HK-2 (cell line): ENCODE results near the gene AP5B1.

Experiments used
- DNase-seq: peaks from one replicate; pipeline ENCODE4 v3.0.0-alpha.2; 2018; ENCODE audit not compliant: unreplicated experiment

The AP5B1 gene, protein sequence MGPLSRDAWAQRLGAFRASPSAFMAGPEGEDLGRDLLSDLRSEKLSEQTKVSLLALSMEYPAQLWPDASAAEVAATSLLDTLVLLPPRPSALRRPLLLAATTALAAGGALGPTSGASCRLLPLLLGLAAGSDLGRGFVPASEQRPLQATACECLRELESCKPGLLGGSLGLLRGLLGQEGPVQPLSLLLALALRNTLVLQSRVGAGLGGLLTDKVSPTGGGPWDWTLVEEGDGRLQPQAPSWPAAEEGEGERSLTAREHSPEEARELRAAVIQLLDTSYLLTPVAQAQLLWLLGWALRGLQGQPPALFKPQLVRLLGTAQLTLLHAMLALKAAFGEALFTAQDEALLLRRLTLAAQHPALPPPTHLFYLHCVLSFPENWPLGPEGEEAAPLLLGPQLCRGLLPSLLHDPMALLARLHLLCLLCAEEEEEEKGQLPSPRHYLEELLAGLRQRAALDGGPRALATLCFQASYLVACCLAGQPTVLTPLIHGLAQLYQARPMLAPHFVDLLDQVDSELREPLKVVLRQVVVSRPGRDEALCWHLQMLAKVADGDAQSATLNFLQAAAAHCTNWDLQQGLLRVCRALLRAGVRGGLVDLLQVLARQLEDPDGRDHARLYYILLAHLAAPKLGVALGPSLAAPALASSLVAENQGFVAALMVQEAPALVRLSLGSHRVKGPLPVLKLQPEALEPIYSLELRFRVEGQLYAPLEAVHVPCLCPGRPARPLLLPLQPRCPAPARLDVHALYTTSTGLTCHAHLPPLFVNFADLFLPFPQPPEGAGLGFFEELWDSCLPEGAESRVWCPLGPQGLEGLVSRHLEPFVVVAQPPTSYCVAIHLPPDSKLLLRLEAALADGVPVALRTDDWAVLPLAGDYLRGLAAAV

DNA sequence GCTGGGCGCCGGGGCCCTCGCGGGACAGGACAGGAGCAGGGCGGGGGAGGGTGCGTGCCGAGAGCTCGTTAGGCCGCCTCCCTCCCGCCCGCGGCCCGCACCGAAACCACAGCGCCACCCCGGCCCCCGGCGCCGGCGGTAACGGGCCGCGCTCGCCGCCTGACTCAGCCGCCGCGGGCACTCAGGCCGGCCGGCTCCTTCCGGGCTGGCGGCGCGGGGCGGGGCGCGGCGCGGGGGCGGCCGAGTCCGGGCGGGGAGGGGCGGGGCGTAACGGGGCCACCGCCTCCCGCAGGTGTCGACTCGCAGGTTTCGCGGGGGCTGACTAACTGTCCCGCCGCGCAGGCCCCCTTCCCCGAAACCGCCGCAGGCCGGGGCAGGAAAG, at the start of gene AP5B1:
Gene AP5B1, minus strand, starts transcription at position 207 of the 382 bp plus-strand sequence. CDS start 385 bp downstream, outside the sequence.
- peak; percentile 58 for DNase-seq

DNA sequence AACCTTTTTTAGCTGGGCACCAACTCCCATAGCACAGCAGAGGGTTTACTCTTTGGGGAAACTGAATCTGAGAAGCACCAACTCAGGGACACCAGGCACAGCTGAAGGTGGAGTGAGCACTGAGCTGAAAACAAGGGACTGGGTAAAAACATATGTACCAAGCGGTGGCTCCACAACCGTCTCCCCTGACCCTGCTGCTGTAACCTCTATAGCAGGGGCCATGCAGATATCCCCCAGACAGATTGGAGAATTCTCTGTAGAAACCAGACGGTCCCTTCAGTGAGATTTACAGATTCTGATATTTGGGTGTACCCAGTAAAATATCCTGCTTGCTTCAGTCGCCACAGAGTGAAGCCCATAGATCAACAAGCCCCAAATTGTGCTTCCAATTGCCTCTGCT, 48.7 kb upstream of the AP5B1 start:
- no peak for DNase-seq

DNA sequence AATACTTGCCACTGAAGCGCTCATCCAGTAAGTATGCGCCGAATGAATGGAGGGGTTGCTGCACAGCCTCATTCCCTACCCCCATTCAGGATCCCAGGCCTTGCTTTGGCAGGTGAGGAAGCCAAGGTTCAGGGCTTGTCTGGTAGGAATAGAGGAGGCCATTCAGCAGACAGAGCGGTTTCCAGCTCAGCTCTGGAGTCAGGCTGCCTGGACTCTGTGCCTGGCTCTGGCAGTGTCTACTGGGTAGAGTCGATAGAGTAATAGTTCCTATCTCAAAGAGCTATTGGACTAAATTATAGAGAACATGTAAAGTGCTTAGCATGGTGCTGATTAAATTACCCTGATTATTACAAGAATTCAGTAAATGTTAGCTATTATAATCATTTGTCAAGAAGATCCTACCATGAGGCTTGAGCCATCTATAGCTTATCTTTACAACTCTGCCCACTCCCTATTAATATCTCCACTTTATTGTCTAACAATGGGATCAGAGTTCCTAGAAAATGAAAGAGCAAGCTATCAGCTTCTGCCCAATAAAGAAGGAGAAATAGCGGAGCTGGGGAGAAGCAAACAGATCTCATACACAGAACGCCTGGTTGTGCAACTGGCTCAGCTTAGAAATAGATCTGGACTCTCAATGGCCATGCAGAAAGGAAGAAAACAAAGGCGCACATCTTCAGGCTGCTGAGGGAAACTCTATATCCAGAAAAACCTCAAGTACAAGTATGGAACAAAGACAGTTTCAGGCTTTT, 46.4 kb upstream of the AP5B1 start:
- no peak for DNase-seq

DNA sequence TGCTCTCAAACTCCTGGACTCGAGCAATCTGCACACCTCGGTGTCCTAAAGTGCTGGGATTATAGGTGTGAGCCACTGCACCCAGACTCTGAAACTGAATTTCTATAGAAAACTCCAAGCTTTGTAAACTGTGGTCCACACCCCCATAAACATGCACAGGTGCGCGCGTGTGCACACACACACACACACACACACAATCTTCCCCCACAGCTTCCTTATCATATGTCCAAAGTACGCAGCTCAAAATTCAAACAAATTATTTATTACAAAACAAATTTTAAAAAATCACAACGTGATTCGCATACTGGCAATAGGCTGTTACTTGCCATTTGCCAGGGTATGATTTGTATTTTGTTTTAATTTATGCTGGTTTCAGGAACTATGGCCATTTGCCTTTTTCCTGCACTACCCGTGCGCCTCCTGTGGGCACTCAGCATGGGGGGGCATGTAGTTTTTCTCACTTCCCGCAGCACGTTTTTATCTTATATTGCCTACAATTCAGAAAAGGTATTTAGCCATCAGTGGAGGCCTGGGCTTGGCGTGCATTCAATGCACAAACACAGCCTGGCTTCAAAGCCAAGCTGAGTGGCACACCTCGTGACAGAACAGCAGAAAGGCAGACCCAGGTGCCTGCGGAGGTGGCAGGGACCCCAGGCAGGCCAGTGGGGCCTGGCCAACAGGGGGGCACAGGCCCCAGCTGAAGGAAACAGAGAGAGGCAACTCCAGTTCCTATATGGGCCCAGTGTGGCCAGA, 42.2 kb upstream of the AP5B1 start:
- no peak for DNase-seq

DNA sequence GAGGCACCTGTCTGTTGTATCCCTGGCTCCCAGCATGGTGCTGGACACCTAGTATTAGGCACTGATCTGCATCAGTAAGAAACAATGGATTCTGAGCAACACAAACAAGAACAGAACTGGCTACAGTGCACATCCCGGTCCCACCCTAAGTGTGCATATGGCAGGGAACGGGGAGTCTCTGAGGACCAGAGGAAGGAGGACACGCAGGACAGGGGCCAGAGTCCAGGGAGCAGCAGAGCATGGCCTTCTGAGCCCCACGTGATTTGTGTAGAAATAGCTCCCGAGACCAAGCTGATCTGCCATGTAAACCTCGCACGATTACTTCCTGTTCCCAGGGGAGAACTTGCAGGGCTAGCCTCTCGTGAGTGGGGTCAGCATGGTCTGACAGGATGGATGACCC, 40.3 kb upstream of the AP5B1 start:
- no peak for DNase-seq

DNA sequence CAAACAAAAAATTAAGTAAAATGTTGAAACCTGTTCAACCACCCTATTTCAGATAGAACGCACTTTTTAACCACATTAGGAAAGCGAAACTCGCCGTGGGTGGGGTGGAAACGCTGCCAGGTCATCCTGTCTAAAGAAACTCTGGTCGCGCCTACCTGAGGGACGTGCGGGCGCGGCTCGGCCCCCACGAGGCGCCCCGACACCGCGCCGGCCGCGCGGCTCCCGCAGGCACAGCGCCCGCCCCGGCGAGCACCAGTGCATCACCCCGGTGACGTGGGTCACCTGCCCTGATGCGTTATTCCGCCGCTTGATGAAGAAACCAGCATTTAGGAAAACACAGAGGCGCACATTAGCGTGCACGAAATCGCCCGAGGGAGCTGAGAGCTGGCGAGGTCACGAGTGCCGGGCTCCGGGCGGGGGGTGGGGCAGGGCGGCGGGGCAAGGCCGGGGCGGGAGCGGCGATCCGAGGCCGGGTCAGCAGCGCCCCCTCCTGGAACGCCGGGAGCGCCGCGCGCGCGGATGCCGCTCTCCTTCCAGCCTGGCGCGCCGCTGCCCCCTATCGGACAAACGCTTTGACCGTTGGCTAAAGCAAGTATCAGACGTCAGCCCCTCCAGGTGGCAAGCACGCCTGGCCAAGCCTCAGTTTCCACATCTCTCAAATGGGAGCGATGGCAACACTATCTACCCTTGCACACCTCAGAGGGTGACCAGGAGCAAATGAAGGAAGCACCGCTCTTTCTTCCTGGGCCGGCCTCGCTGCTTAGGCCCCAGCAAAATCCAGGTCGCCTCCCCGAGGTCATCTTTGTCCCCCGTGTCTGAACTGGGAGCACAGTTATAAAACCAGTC, 37.3 kb upstream of the AP5B1 start:
- peak; percentile 88 for DNase-seq

DNA sequence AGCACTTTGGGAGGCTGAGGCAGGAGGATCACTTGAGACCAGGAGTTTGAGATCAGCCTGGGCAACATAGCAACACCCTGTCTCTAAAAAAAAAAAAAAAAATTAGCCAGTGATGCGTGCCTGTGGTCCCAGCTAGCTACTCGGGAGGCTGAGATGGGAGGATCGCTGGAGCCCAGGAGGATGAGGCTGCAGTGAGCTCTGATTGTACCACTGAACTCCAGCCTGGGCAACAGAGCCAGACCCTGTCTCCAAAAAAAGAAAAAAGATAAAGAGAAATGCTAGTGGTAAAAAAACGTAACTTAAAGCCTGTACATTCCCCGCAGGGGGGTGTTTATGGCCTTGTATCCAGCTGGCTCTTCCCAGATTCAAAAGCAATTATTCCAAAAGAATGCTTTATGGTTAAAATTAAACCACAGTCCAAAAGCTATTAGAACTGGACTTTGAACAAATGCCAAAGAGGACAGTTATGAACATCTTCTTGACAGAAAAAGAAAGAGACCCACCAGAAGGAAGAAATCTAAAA, 36.6 kb upstream of the AP5B1 start:
- DNase-seq = no peak

DNA sequence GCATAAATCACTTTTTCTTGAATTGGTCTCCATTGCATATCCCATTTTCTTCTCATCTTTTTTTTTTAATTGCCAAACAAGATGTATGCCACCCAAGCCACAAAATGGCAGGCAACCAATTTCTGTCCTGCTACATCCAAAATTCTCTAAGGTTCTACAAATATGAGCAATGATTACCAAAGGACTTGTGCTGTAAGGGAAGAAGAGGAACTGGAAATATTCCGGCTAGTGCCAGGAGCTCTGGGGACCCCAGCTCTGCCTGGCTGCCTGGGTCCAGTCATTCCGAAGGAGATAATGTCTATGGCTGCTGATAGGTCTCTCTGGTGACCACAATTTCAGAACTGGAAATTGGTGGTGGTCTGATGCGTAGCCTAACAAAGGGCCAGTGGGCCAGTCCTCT, 35.9 kb upstream of the AP5B1 start:
- no peak for DNase-seq

DNA sequence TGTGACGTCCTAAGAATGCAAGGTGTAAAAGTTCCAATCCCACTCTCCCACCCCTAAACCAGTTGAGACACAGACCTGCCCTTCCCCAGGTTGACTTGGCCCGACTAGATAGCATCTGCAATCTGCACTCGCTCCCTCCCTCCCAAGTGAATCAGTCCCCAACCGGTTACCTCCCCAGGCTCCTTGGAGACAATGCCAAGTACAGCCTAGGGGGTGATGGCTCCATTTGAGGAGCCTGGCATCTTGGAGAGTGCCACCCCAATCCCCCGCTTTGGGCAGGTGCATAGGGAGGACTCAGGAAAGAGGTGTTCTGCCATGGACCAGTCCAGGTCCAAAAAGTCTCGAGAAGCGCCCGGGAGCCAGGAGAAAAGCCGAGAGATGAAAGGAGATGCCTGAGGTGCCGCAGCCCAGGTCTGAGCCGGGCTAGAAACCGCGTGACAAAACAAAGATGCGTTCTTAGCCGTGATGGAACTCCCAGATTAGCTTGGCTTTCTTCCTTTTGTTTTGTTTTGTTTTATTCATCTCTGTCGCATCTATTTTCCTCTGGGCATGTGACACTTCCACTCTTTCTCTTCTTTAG, 34.3 kb upstream of the AP5B1 start:
- DNase-seq = no peak

DNA sequence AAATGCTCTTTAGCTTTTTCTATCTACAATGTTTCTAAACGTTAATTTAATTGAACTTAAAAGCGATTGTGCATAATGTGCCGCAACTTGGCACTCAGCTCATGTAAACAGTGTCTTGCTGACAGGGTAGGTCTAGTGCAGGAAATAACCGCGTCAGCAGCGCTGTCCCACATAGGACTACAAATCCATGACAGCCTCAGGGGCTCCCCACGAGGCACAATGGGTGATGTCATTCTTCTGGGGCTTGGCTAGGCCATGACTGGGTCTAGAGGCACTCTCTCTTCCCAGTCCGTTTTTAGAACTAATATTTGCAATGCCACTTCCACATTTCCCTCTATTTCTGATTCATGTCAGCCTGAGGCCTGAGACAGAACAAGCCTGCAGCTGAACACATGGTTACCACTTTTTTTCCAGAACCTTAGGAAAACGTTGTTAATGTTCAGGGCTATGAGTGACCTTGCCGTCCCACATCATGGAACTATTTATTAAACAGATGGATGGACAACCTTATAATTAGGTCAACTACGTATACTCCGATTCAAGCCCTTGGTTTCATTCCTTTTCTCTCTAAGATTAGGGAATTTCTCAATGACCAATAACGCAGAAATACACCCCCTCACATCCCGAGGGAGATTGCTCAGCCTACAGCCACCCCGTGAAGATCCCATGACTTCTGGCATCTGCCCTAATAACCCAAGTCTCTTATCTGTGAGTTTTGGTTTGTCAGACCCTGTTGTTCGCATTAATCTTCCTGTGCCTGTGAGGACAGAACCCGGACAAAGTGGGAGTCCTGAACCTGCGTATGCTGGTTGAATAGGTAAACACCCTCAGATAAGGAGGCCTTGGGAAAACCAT, 33.6 kb upstream of the AP5B1 start:
- DNase-seq = no peak

DNA sequence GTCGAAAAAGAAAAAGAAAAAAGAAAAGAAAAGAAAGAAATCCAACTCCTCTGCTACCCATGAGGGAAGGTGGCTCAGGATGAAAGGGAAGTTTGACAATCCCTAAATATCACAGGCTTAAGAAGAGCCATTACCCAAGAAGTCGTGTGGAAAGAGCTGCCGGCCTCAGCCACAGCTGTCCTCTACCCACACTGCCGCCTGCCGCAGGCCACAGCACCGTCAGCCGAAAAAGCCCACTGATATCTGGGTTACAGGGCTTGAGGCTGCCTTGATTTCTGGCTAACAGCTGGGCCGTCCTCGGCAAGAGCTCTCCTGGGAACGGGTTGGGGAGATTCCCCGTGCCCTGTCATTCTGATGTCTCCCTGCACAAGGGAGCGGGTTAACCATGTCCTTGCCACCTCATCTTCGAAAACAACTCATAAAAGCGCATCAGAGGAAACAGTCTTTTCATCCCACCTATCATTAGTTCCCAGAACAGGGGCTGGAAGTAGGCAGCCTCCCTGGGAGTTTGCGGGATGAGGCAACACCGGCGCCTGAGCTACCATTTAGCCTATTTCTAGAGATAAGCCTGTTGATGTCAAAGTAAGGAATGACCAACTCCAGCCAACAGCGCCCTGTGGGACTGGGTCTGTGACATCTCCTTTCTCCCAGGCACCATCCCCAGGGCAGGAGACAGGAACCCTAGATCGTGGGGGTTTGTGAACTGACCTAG, 31.1 kb upstream of the AP5B1 start:
- no peak for DNase-seq

DNA sequence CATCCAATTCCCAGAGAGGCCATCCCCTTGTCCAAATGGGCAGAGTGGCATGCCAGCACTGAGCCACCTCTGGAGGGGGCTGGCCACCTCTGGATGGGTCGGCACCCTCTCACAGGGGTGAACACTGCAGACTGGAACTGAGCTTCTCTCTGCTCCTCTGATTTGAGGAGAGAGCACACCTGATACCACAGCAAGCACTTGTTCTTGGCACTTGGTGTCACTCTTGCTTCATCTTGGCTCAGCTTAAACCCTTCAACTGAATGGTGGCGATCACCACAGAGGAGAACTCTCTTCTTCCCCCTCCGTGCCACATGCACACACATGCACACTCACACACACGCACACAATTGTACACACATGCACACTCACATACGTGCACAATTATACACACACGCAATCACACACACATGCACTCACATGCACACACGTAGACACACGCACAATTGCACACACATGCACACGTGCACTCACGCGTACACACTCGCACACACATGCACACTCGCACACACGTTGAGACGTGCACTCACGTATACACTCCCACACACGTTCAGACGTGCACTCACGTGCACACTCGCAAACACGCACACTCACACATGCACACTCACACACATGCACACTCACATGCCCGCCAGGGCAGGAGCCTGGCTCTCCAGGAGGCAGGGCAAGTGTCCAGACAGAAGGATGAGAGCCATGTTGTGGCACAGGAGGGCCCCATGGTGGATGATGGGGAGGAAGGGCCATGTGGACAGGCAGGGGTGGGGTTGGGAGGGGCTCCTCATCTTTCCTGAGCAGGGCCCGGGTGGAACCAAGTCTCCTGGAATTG, 29.5 kb upstream of the AP5B1 start:
- no peak for DNase-seq

DNA sequence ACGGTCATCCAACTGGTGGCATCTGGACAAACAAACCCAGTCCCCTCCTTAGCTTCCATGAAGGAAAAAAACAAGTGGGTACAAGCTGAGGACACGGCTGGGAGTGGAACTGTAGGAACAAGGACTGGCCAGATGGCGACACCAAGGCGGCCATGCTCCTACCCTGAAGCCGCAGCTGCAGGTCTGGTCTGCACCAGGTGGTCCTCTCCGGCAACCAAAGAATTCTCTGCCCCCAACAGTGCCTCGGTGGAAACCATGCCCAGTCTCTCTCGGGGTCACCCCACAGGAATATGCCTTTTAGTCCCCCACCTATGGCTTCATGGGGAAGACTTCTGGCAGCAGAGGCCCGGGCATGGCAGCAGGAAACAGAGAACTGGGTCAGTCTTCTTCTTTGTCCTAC, 28.7 kb upstream of the AP5B1 start:
- DNase-seq = no peak

DNA sequence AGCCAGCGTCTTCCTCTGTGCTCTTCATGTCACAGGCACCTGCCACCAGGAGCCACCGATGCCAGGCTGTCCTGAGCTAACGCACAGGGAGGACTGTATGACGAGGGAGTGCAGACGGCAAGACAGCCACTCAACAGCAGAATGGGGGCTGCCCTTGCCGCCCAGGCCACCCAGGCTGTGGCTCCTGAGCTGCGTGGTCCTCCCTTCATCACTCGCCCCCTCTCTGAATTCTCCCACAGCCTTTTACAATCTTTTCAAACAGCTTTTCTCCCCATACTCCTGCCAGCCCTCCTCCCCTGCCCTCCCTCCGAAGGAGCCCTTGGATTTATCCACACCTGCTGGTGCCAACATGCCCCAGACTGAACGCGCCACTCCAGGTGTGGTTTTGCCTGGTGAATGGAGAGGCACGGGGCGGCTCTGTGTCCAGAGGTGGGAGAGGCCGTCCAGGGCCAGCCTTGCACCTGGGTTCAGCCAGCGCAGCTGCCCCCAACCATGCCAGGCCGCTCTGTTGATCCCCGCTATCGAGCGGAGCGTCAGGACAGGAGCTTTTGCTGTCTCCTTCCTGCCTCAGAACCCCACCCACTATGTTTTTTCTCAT, 28.1 kb upstream of the AP5B1 start:
- DNase-seq = no peak

DNA sequence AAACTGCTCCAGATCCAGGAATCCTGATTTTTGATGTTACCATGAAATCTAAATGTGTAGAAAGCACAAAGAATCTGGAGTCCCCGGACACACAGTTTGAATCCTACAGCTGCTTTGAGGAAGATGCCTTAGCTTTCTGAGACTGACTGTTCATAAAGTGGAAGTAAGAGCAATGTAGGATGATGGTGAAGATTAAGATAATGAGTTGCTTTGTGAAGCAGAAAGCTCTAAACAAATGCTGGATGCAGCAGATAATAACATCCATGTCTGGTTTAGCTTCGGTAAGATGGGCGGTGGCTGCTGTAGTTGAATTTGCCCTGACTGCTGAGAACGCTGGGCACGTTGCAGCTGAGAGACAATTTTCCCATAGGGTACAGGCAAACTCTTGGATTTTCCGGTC, 26.2 kb upstream of the AP5B1 start:
- no peak for DNase-seq

DNA sequence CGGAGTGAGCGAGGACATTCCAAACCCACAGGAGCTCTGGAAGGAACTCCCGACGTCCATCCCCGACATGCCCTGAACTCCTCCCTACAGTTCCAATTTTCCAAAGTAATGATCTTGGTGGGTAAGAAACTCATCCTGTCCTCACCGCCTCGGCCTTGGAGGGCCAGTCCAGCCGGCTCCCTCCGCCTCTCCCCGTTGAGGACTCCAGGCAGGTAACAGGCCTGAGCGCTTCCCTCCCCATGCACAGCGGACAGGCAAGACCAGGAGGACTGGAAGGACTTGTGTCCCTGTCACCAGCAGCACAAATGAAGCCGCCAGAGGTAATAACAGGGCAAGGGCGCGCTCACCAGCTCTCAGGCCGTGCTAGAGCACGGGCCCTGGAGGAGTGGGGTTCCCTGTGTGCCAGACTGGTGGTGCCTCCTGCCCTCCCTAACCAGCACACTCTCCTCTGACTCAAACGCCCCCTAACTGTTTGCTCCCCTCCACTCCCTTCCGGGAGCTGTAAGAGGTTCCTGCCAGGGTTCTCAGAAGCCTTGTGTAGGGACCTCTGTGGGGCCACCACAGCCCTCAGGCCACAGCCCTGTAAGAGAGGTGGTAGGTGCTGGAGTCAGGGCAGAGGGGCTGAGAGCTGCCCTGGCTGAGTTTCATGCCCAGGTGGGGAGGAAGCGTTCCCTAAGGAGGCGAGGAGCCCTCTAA, 23.2 kb upstream of the AP5B1 start:
- no peak for DNase-seq

DNA sequence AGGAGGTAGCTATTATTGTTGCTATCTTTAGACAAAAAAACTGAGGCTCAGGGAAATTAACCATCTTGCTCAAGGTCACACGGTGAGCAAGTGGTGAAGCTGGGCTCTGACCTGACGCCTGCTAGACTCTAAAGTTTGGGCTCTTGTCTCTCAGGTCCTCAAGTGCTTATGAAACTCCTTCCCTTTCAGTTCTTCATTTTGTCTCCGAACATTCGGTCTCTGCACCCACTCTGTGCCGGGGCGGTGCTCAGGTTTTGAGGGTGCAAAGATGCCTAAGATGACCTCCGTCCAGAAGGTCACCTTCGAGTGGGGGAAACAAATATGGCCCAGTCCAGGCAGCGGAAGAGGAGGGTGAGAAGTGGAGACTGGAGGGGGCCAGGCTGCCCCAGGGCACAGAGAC, 22.1 kb upstream of the AP5B1 start:
- no peak for DNase-seq
